Activated CD4-positive, CD25-positive, alpha-beta regulatory T cell treated with anti-CD3 and anti-CD28 coated beads, Interleukin-2, amount 50 U/mL, for 72 hours (primary cell): ENCODE results near the gene TLNRD1.
"Not testable (repeated sequence)": the region's sequence is repeated elsewhere in the genome, so short reads cannot be mapped to it uniquely, and the experiment has no call there.

ENCODE experiments used
- DNase-seq: peaks from one replicate; pipeline ENCODE4 v3.0.0; 2021

TLNRD1 gene

DNA sequence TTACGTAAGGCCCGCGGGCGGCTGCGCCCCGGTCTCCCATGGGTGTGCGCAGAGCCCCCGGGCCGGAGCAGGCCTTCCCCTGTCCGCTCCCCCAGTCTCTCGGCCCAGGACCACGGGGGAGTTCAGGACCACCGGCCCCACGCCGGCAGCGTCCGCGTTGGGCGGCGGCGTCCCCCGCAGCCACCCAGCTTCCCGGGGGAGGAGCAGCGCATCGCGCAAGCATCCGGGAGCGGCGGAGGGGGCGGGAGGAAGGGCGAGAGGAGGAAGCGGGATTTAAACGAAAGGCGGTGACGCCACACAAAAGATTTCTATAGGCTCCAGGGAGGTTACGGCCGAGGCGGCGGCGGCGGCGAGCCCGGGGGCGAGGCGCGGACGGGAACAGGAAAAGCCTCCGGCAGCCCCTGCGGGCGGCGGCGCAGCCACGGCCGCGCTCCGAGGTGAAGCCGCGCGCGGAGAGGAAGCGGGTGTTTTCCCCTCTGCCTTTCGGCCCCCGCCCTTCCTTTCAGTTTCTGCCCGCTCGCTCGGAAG, at the start of gene TLNRD1:
TSS of gene TLNRD1 (plus strand) at position 300 of the 528 bp plus-strand sequence. CDS start 1,349 bp downstream, outside the sequence.
- peak; percentile 80 for DNase-seq

DNA sequence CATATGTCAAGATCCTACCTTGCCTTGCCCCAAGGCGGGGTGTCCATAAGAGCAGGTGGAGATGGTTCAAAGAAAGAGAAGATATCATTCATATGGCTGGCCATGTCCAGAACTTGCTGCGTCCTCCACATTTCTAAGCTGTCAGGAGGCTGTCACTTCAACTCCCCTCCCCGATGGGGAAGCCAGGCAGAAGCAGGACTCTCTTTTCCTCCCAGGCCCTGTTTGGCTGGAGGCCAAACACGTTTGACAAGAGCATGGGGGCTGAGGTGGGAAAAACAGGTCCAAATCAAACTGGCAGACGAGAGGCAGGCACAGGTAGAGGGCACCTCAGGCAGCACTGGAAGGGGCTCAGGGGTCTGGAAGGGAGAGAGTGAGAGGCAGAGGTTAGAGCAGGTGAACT, 48.8 kb upstream of the TLNRD1 start:
- DNase-seq: no peak

DNA sequence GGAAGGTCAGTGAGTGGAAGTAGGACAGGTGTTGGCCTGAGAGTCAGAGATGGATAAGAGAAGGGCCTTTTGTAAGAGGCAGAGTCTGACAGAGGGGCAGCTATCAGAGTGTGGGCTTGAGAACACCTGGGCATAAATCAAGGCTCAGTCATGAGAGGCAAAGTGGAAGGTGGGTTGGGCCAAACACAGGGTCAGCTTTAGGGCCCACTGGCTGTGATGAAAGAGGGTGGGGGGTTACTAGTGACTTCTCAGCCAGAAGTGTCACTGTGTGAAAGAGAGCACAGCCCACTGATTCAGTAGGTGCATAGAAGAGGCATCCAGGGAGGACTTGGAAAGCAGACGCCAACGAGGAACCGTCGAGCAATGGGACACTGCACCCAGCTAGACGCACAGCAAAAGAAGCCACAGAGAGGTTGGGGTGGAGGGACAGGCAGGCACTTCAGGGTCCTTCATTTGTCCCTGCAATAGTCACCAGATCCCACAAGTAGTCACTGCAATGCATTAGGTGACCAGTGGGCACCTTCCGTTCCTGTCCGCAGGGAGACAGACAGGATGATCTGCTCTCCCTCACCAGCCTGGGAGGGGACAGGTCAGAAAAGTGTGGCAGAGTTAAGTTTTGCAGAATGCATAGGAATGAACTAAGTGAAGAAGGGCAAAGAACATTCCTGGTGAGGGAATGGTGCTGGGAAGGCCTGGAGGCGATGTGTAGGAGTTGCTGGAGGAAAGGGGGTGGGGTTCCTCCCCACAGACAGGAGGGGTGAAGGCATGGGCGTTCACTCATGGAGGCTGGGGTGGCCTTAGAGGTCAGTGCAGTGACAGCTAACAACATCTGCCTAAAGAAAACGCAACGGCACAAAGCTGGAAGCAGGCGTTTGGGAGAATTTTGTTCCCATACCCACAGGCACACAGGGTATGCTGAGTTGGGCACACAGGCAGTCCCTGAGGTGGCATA, 47.4 kb upstream of the TLNRD1 start:
- no peak for DNase-seq

DNA sequence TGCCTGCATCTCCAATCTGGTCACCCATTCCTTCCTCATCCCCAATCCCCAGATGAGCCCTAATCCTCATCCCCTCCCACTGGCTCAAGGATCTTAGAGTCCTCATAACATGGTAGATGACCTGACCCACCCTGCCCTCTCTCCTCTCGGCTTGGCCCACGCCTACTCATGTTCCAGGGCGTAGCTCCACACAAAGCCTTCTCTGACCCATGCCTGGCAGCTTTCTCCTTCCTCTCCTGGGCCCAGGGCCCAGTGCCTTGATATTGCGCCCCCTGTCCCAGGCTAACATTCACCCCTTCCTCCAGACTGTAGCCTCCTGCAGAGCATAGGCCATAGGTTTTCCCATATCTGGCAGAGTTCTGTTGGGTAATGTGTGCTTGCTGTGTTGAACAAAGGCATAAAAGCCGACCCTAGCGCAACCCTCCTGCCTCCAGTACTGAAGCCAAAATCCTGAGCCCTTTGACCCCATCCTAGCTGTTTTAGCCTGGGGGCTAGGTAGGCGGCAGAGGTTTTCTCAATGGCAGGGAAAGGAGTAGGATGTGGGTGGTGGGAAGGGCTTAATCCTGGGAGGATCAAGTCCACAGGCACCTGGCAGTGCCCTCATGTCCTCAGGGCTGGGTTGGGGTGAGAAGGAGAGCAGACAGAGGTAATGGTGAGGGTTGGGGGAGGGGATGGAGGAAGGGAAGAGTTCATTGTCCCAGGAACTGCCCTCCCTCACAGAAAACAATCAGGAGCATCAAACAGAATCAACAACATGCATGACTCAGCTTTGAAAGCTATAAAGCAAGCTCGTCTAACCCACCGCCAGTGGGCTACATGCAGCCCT, 46.6 kb upstream of the TLNRD1 start:
- DNase-seq: no peak

DNA sequence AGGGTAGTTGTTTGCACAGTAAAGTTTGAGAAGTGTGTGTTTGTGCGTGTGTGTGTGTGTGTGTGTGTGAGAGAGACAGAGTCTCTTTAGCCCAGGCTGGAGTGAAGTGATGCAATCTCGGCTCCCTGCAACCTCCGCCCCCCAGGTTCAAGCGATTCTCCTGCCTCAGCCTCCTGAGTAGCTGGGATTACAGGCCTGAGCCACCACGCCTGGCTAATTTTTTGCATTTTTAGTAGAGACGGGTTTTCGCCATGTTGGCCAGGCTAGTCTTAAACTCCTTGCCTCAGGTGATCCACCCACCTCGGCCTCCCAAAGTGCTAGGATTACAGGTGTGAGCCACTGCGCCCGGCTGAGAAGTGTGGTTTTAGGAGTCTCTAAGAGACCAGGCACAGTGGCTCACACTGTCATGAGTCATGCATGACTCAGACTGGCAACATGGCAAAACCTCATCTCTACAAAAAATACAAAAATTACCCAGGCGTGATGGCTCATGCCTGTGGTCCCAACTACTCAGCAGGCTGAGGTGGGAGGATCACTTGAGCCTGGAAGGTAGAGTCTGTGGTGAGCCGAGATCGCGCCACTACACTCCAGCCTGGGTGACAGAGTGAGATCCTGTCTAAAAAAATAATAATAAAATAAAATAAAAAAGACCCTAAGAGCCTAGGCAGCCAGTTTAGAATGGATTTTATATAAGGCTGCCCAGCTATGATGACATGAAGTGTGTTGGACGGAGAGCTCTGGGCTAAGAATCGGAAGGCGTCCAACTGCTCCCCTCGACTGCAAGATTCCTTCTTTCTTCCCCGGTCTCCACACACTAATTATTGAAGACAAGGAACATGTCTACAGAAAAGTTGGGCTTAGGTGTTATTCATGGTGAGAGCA, 44.9 kb upstream of the TLNRD1 start:
- peak; percentile 38 for DNase-seq

DNA sequence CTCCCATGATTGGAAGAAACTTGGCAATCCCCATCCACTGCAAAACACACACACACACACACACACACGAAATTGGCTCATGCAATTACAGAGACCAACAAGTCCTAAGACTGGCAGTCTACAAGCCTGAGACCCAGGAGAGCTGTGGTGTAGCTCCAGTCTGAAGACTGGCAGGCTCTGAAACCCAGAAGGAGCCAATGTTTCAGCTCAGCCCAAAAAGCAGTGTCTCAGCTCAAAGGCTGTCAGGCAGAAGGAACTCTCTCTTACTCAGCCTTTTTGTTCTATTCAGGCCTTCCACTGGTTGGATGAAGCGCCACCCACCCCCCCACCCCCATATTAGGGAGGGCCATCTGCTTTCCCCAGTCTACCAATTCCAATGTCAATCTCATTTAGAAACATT, 43.2 kb upstream of the TLNRD1 start:
- DNase-seq: no peak

DNA sequence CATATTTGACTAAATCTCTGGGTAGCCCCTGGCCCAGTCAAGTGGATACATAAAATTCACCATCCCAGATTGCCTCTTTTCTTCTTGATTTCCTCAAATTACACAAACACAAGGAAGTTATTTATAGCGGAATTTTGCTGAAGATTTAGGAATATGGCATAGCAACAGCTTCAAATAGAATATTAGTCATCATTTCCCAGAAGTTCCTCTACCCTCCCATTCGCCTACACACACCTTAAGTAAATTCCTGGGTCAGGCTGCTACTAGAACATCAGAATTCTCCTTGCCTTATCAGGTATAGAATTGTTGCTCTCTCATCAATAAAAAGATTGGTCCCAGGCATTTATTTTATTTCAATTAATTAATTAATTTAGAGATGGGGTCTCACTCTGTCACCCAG, 42.7 kb upstream of the TLNRD1 start:
- no peak for DNase-seq

DNA sequence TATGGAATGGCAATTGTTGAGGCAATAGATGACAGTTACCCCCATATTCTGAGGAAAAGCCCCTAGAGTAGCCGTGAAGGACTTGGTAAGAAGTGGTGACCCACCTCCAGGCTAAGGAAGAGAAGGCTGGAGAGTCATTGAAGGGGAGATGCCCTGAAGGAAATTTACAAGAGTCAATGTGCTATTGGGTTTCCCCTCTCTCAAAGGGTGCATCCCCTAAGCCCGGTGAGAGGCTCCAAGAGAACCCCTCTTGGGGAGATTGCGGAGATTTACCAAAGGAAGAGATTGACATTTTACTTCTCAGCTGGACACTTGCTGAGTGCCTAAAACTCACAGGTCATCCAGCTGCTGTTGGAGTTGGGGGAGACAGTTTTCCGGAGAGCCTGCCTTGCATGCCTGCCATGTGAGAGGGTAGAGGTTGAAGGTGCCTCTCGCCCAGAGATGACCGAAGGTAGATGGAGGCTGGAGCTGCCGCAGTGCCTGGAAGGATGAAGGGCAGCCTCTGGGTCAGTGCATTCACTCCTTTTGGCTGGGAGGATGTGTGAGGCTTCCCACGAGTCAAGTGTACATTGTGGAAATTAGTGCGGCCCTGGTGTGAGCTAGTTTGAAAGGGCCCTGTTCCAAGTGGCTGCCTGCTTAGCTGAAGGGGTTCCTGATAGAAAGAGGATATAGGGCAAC, 41.8 kb upstream of the TLNRD1 start:
- DNase-seq: no peak

DNA sequence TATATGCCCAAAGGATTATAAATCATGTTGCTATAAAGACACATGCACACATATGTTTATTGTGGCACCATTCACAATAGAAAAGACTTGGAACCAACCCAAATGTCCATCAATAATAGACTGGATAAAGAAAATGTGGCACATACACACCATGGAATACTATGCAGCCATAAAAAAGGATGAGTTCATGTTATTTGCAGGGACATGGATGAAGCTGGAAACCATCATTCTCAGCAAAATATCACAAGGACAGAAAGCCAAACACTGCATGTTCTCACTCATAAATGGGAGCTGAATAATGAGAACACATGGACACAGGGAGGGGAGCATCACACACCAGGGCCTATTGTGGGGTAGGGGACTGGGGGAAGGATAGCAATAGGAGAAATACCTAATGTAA, 35.3 kb upstream of the TLNRD1 start:
- not testable (repeated sequence) for DNase-seq

DNA sequence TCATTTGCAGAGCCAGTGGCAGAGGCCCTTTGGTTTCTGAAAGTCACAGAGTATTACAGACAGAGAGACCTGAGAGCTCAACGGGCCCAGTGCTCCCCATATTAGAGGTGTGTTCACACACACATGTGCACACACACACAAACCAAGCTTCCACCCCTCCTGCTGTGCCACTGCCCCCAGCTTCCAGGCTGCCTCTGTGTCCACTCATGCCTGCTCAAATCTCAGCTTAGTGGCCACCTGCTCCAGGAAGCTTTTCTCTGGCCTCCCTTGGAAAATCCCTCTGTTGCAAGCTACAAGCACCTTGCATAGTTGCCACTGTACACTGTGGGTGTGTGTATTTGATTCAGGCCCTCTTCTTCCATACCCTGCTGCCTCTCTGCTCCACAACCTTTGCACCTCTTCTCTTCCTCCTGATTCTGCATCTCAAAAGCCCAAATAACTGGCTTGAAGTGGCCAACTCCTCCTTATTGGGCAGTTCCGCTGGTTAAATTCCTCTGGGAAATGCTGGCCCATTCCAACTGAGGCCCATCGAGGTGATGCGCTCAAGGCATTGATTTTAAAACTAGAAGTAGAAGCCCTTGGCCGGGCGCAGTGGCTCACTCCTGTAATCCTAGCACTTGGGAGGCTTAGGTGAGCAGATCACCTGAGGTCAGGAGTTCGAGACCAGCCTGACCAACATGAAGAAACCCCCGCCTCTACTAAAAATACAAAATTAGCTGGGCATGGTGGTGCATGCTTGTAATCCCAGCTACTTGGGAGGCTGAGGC, 34.1 kb upstream of the TLNRD1 start:
- no peak for DNase-seq

DNA sequence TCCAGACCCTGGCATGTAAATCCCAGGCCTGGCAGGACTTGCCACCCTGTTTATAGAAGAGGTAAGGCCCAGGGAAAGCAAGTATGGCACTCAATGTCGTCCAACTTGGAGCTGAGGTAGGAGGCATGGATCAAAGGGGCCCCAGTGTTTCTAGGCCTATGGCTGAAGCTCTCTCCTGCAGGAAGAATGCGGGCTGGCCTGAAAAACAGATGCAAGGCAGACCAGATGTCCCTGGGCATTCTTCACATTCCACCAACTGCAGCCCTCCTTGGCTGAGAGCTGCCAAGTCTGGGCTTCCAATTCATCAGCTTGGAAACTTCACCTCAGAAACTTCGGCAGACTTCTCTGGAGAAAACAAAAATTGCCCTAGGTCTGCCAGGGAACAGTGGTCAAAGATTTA, 33.3 kb upstream of the TLNRD1 start:
- DNase-seq: no peak

DNA sequence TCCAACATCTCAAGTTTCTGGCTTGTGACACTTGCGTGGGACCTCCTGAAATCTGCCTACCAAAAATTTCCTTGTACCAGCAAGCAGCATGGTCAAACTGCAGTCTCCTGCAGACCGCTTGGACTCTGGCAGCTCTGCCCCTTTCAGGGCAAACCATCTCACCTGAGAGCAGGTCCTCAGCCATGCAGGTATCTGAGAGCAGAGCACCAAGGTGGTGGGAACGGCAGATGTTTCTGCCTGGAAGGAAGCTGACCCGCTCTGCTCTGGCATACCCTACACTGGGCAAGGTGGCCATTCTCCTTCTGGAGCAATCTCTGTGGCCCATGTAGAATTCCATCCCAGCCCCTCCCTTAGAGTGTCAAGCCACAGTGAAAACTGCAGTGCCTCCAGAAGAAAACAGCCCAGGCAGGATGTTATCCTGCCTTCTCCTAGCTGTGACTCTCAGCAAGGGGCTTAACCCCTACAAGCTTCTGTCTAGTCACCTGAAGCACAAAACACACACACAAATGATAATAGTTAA, 32.7 kb upstream of the TLNRD1 start:
- DNase-seq: no peak

DNA sequence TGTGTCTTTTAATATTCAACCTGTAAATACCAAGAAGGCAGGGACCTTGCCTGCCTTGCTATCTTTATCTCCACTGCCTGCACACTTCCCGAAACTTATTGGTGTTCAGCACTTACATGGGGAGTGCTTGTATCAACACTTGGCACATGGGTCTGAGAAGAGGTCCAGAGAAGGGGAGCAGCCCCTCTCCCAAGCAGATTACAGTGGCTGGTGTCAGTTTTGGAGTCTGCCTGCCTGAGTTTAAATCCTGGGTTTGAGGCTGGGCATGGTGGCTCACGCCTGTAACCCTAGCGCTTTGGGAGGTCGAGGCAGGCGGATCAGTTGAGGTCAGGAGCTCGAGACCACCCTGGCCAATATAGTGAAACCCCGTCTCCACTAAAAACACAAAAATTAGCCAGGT, 31.4 kb upstream of the TLNRD1 start:
- DNase-seq: no peak

DNA sequence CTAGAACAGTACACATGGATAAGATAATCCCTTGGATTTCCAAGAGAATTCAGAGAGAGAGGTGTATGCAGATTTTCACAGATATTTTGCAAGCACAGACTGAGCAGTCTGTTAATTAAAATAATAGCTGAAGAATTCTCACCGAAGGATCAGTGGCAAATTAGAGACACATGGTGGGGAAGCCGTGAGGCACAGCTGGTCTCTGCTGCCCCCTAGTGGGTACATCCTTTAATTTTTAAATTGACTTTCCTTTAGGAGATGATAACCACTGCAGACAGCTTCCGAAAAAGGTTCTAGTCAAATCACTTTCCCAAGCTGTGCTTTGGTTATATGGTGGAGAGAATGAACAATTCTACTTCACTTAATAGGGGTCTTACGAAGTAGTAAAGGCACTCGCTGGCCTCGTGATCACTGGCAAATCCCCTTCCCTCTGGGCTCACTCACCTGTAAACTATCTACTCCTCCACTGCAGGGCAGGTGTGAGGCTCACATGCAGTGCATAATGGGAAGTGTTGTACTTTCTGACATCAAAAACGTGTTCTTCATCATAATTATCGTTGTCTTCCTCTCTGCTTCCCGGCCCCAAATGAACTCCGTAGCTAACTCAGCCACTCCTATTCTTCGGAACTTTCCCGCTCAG, 30.6 kb upstream of the TLNRD1 start:
- peak; percentile 59 for DNase-seq

DNA sequence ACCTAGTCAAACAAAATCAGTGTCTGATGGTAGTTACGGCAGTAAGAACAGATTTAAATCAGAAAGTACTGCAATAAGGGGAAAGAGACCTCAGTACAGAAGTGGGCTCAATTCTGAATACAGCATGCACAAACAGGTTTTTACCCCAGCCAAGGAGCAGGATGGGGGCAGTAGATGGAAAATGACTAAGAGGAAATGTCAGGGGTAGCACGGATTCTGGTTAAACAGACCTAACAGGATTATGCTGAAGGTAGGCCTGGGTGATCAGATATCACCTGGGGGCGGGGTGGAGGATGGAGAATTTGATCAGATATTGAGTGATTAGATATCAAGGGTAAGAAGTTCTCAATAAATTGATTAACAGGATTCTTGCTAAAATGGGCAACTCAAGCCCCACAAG, 30.1 kb upstream of the TLNRD1 start:
- no peak for DNase-seq

DNA sequence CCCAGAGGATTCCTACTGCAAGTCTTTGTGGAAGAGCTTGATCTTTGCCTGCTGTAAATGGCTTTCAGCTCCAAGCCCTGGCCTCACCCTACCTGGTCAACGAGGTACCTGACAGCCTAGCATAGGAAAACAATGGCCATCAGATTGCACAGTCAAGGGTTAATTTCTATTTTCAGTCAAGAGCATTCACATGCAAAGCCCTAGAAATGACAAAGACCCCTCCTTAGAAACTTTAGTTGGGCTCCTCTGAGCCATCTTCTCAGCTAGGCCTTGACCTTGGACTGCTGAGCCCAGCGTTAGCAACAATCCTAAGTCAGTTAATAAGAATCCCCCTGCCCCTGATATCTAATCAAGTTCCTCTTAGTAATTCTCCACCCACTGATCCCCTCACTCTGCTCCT, 29.6 kb upstream of the TLNRD1 start:
- DNase-seq: no peak

DNA sequence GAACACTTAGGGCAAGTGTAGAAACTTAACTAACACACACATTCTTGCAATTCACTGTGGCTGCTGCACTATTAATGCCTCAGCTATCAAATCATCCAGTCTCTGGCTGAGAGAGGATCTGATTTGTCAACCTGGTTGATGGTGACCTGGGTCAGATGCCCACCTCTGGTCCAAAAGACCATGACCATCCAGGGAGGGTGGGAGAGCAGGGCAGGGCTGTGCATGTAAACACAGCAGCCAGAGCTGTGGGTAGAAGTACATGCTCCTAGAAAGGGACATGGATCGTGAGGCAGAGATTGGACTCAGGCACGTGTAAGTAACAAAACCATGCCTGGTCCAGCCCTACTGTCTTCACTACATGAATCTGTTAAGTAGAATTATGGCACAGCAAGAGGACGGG, 28.4 kb upstream of the TLNRD1 start:
- DNase-seq: no peak

DNA sequence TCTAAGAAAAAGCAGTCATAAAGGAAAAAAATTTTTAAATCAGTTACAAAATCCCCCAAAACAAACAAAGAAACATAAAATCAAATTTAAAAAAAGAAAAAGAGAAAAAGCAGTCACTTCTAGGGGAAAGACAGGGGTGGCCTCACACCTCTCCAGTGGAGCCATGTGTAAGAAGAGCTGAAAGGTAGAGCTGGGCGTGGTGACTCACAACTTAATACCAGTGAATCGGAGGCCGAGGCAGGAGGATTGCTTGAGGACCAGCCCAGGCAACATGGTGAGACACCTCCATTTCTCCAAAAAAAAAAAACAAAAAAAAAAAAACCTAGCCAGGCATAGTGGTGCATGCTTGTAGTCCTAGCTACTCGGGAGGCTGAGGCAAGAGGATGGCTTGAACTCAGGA, 25.8 kb upstream of the TLNRD1 start:
- DNase-seq: no peak

DNA sequence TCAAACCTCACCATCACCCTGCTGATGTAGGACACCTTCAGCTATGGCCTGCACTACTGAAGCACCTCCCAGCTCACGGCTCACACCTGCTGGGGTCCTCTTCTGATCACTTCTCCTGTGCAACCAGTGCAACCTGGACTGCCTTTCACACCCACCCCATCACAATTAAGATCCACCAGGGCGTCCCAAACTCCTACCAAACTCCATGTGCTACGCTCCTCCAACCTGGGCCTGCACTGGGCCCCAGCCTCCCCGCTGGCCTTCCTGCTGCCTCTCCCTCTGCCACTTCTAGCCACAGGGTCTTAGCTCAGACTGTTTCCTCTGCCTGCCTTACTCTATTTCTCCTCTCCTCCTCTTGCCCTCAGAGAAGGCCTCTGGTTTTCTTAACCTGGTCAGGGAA, 23.9 kb upstream of the TLNRD1 start:
- DNase-seq: no peak

DNA sequence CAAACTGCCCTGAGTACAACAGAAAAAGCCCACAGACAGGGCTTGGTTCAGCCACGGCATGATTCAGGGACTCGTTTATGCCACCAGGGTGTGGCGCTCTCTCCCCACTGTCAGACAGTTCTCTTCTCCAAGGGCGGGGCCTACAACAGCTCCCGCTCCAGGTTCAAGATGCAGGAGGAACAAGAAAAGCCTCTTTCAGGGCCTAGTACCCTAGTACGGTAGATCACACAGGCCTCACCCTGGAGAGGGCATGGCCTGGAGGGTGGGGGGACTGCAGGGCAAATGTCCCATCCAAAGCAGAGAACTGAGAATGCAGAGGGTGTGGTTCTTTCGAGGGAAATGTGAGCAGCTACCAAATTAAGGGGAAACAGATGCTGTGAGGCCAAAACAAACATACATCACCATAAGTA, 23.1 kb upstream of the TLNRD1 start:
- no peak for DNase-seq
